ENCODE data around the gene ZSCAN10.

ZSCAN10 gene

GRCh38 chr16:3049921-3050481 is 49.1 kb downstream of the ZSCAN10 start:
- in situ Hi-C loops (cut with MboI; ENCODE audit: low sequenced_read_pairs): no loop called here

GRCh38 chr16:3047387-3047720 is 51.7 kb downstream of the ZSCAN10 start:
- in situ Hi-C loops (cut with MboI; ENCODE audit: low sequenced_read_pairs): no loop called here

- in situ Hi-C loops (cut with MboI; ENCODE audit: low sequenced_read_pairs): no loop called here
Observed at GRCh38 chr16:3046641-3047386, 52.3 kb downstream of the ZSCAN10 start.

GRCh38 chr16:3045758-3046640 is 53.1 kb downstream of the ZSCAN10 start, which contains the start of gene MMP25:
TSS of gene MMP25 (plus strand) at chr16:3046561. CDS start at chr16:3046918, 357 bp downstream.
- in situ Hi-C loops (cut with MboI; ENCODE audit: low sequenced_read_pairs): no loop called here

GRCh38 chr16:3044708-3045107 is 54.4 kb downstream of the ZSCAN10 start:
- in situ Hi-C loops (cut with MboI; ENCODE audit: low sequenced_read_pairs): no loop called here

- in situ Hi-C loops (cut with MboI; ENCODE audit: low sequenced_read_pairs): no loop called here
Observed at GRCh38 chr16:3042376-3042775, 56.7 kb downstream of the ZSCAN10 start.

- in situ Hi-C loops (cut with MboI; ENCODE audit: low sequenced_read_pairs): no loop called here
Observed at GRCh38 chr16:3038896-3039295, 60.2 kb downstream of the ZSCAN10 start.
